GM23338 (cell line): ENCODE data around the gene MAMDC2.

Source experiments
- CREB1 ChIP-seq: fragments of 250-450 bp; sonication (Bioruptor Pico); IDR thresholded peaks from 2 replicates; pipeline ENCODE4 v1.5.0; 2020; ENCODE audit warnings: low read depth, mild to moderate bottlenecking, moderate library complexity
- EZH2 ChIP-seq: fragments of 200-600 bp; sonication (generic); IDR thresholded peaks from one replicate; pipeline ENCODE4 v1.8.0; 2017; ENCODE audit warnings: antibody characterized with exemption, mild to moderate bottlenecking, low read depth; ENCODE audit not compliant: unreplicated experiment
- EZH2phosphoT487 ChIP-seq: fragments of 200-600 bp; sonication (generic); IDR thresholded peaks from one replicate; pipeline ENCODE4 v1.8.1; 2018; ENCODE audit warnings: antibody characterized with exemption; ENCODE audit not compliant: unreplicated experiment
- JUNB ChIP-seq: IDR thresholded peaks from one replicate; pipeline ENCODE4 v1.6.1; 2016; ENCODE audit warnings: antibody characterized with exemption; ENCODE audit not compliant: unreplicated experiment
- NANOG ChIP-seq: IDR thresholded peaks from 2 replicates; pipeline ENCODE4 v1.6.1; 2016; ENCODE audit warnings: antibody characterized with exemption, borderline replicate concordance
- POLR2AphosphoS5 ChIP-seq: IDR thresholded peaks from 2 replicates; pipeline ENCODE4 v1.6.1; 2016; ENCODE audit warnings: antibody characterized with exemption, low read depth
- STAT1 ChIP-seq: IDR thresholded peaks from one replicate; pipeline ENCODE4 v1.6.1; 2016; ENCODE audit warnings: antibody characterized with exemption; ENCODE audit not compliant: unreplicated experiment
- ZNF331 ChIP-seq: fragments of 250-450 bp; sonication (Bioruptor Pico); IDR thresholded peaks from 2 replicates; pipeline ENCODE4 v1.5.0; 2020; ENCODE audit warnings: low read depth, mild to moderate bottlenecking, moderate library complexity
- TF ChIP-seq, protein P1 (sequence below), 2 experiments: fragments of 200-600 bp in 1 of 2; sonication (generic) in 1 of 2; conservative IDR thresholded peaks; 2 replicates each; pipeline versions ENCODE4 v1.5.1 to v1.6.1; 2016 to 2017; ENCODE audit warnings: antibody characterized with exemption in 2 of 2, low read depth in 2 of 2, mild to moderate bottlenecking in 2 of 2, moderate library complexity in 1 of 2
- TF ChIP-seq, protein P2 (sequence below): fragments of 250-450 bp; sonication (Bioruptor Pico); IDR thresholded peaks from 2 replicates; pipeline ENCODE4 v1.5.0; 2020; ENCODE audit warnings: mild to moderate bottlenecking, moderate library complexity
- TF ChIP-seq, protein P3 (sequence below): IDR thresholded peaks from one replicate; pipeline ENCODE4 v1.6.1; 2018; ENCODE audit warnings: antibody characterized with exemption; ENCODE audit not compliant: unreplicated experiment
- TF ChIP-seq, protein P4 (sequence below): IDR thresholded peaks from 2 replicates; pipeline ENCODE4 v1.6.1; 2016; ENCODE audit warnings: antibody characterized with exemption

DNA sequence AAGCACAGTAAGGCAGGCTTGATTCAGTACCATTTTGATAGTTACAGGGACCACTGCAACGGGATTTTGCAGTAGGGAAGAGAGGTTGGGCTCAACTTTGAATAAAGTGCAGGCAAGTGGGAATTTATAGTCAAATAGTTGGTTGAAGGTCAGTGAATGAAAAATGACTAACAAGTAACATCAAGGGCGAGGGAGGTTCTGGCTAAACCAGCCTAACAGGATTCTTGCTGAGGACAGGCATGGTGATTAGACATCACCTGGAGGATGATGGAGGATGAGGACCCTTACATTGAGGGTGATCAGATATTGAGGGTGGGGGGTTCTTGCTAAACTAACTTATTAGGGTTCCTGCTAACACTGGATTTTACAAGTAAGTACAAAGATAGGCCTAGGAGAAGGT is 149.1 kb downstream of the MAMDC2 start:
- TF ChIP-seq, protein P1, sequence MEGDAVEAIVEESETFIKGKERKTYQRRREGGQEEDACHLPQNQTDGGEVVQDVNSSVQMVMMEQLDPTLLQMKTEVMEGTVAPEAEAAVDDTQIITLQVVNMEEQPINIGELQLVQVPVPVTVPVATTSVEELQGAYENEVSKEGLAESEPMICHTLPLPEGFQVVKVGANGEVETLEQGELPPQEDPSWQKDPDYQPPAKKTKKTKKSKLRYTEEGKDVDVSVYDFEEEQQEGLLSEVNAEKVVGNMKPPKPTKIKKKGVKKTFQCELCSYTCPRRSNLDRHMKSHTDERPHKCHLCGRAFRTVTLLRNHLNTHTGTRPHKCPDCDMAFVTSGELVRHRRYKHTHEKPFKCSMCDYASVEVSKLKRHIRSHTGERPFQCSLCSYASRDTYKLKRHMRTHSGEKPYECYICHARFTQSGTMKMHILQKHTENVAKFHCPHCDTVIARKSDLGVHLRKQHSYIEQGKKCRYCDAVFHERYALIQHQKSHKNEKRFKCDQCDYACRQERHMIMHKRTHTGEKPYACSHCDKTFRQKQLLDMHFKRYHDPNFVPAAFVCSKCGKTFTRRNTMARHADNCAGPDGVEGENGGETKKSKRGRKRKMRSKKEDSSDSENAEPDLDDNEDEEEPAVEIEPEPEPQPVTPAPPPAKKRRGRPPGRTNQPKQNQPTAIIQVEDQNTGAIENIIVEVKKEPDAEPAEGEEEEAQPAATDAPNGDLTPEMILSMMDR (conservative IDR thresholded peaks at IDR 0.05; ENCODE audit: low read depth in 2 of 2), result no peak
- TF ChIP-seq EZH2 (no peak), POLR2AphosphoS5 (no peak), NANOG (no peak), EZH2phosphoT487 (no peak), JUNB (no peak), CREB1 (CRISPR knock-in tag) (no peak), STAT1 (no peak), ZNF331 (CRISPR knock-in tag) (no peak)
- TF ChIP-seq, protein P2, sequence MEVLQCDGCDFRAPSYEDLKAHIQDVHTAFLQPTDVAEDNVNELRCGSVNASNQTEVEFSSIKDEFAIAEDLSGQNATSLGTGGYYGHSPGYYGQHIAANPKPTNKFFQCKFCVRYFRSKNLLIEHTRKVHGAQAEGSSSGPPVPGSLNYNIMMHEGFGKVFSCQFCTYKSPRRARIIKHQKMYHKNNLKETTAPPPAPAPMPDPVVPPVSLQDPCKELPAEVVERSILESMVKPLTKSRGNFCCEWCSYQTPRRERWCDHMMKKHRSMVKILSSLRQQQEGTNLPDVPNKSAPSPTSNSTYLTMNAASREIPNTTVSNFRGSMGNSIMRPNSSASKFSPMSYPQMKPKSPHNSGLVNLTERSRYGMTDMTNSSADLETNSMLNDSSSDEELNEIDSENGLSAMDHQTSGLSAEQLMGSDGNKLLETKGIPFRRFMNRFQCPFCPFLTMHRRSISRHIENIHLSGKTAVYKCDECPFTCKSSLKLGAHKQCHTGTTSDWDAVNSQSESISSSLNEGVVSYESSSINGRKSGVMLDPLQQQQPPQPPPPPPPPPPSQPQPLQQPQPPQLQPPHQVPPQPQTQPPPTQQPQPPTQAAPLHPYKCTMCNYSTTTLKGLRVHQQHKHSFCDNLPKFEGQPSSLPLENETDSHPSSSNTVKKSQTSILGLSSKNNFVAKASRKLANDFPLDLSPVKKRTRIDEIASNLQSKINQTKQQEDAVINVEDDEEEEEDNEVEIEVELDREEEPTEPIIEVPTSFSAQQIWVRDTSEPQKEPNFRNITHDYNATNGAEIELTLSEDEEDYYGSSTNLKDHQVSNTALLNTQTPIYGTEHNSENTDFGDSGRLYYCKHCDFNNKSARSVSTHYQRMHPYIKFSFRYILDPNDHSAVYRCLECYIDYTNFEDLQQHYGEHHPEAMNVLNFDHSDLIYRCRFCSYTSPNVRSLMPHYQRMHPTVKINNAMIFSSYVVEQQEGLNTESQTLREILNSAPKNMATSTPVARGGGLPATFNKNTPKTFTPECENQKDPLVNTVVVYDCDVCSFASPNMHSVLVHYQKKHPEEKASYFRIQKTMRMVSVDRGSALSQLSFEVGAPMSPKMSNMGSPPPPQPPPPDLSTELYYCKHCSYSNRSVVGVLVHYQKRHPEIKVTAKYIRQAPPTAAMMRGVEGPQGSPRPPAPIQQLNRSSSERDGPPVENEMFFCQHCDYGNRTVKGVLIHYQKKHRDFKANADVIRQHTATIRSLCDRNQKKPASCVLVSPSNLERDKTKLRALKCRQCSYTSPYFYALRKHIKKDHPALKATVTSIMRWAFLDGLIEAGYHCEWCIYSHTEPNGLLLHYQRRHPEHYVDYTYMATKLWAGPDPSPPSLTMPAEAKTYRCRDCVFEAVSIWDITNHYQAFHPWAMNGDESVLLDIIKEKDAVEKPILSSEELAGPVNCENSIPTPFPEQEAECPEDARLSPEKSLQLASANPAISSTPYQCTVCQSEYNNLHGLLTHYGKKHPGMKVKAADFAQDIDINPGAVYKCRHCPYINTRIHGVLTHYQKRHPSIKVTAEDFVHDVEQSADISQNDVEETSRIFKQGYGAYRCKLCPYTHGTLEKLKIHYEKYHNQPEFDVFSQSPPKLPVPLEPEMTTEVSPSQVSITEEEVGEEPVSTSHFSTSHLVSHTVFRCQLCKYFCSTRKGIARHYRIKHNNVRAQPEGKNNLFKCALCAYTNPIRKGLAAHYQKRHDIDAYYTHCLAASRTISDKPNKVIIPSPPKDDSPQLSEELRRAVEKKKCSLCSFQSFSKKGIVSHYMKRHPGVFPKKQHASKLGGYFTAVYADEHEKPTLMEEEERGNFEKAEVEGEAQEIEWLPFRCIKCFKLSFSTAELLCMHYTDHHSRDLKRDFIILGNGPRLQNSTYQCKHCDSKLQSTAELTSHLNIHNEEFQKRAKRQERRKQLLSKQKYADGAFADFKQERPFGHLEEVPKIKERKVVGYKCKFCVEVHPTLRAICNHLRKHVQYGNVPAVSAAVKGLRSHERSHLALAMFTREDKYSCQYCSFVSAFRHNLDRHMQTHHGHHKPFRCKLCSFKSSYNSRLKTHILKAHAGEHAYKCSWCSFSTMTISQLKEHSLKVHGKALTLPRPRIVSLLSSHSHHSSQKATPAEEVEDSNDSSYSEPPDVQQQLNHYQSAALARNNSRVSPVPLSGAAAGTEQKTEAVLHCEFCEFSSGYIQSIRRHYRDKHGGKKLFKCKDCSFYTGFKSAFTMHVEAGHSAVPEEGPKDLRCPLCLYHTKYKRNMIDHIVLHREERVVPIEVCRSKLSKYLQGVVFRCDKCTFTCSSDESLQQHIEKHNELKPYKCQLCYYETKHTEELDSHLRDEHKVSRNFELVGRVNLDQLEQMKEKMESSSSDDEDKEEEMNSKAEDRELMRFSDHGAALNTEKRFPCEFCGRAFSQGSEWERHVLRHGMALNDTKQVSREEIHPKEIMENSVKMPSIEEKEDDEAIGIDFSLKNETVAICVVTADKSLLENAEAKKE, result no peak
- TF ChIP-seq, protein P3, sequence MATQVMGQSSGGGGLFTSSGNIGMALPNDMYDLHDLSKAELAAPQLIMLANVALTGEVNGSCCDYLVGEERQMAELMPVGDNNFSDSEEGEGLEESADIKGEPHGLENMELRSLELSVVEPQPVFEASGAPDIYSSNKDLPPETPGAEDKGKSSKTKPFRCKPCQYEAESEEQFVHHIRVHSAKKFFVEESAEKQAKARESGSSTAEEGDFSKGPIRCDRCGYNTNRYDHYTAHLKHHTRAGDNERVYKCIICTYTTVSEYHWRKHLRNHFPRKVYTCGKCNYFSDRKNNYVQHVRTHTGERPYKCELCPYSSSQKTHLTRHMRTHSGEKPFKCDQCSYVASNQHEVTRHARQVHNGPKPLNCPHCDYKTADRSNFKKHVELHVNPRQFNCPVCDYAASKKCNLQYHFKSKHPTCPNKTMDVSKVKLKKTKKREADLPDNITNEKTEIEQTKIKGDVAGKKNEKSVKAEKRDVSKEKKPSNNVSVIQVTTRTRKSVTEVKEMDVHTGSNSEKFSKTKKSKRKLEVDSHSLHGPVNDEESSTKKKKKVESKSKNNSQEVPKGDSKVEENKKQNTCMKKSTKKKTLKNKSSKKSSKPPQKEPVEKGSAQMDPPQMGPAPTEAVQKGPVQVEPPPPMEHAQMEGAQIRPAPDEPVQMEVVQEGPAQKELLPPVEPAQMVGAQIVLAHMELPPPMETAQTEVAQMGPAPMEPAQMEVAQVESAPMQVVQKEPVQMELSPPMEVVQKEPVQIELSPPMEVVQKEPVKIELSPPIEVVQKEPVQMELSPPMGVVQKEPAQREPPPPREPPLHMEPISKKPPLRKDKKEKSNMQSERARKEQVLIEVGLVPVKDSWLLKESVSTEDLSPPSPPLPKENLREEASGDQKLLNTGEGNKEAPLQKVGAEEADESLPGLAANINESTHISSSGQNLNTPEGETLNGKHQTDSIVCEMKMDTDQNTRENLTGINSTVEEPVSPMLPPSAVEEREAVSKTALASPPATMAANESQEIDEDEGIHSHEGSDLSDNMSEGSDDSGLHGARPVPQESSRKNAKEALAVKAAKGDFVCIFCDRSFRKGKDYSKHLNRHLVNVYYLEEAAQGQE, result no peak
- TF ChIP-seq, protein P4, sequence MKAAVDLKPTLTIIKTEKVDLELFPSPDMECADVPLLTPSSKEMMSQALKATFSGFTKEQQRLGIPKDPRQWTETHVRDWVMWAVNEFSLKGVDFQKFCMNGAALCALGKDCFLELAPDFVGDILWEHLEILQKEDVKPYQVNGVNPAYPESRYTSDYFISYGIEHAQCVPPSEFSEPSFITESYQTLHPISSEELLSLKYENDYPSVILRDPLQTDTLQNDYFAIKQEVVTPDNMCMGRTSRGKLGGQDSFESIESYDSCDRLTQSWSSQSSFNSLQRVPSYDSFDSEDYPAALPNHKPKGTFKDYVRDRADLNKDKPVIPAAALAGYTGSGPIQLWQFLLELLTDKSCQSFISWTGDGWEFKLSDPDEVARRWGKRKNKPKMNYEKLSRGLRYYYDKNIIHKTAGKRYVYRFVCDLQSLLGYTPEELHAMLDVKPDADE, result no peak
